Skin of body (tissue), 2 donors: ENCODE data around the gene MPP3. TPM values are rescaled to one million over a fixed set of nuclear protein-coding genes. Genes with fewer than 3 reads are reported as not detected.
"Not testable (repeated sequence)": the region's sequence is repeated elsewhere in the genome, so short reads cannot be mapped to it uniquely, and the experiment has no call there.

ENCODE experiments used
- DNase-seq: peaks from one replicate; lab custom pipeline; 2025; lab: John Stamatoyannopoulos, UW
- total RNA-seq: library from RNA; depleted of rRNA; stranded (reverse); fragments of >200 nt; gene quantifications from one replicate; pipeline ENCODE4 v1.2.3, GENCODE V29; 2014

The MPP3 gene
- 7.7 TPM for total RNA-seq

- DNase-seq: peak; percentile 36
Measured at GRCh38 chr17:43832976-43833829, at the start of gene MPP3. TSS of gene MPP3 (minus strand) at chr17:43833146. CDS start at chr17:43831906, 1,240 bp downstream.

DNA sequence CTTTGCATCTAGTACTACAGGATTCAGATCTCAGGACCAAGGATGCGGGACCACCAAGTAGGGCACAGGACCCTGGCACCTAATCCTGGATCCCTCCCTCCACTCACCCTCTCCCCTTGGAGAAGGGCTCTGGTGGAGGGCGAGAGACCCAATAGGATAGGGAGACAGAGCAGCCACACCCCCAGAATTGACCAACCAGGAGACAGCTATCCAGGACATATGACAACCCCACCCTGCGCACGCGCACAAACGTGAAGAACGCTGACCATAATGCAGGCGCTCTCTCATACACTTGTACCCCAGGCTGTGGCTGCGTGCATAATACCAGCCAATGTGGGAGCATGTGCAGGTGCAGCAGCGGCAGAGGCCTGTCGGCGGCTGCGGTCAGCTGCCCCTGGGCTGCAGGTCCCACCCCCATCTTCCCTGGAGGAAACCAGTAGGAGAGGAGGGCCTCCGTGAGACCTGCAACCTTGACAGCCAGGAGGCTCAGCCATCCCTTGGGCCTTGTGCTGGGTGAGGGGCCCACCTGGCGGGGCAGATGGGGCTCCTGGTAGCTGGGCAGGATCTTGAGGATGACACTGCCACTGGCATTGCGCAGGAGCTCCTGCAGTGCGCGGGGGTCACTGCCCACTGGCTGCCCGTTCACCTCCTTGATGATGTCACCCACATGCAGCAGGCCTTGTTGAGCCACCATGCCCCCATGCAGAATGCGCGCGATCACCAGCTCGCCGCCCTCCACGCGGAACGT is 49.0 kb upstream of the MPP3 start:
- DNase-seq: no peak

- no peak for DNase-seq
Measured at GRCh38 chr17:43881181-43881580, 48.2 kb upstream of the MPP3 start.

DNA sequence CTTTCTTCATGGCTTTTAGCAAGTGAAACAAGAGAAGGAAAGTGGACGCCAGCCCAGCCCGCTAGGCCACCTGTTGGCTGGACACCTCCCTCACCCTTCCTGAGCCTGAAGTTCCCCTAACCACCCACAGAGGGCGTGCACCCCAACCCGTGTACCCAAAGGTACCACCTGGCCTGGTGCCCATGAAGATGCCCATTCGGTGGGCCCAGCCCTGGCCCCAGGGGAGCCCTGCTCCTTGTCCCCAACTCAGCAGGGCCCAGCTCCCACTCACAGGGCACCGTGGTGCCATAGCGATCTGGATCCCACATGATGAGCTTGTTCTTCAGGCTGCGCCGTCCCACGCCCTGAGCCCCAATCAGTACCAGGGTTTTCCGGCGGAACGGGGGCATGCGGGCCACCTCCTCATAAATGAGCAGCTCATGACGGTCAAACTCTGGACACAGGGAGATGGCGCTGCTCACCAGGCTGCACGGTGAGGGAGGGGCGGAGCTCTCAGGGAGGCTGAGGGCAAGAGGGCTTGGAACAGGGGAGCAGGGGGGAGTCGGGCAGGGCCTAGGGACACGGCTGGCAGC is 47.6 kb upstream of the MPP3 start:
- no peak for DNase-seq

DNA sequence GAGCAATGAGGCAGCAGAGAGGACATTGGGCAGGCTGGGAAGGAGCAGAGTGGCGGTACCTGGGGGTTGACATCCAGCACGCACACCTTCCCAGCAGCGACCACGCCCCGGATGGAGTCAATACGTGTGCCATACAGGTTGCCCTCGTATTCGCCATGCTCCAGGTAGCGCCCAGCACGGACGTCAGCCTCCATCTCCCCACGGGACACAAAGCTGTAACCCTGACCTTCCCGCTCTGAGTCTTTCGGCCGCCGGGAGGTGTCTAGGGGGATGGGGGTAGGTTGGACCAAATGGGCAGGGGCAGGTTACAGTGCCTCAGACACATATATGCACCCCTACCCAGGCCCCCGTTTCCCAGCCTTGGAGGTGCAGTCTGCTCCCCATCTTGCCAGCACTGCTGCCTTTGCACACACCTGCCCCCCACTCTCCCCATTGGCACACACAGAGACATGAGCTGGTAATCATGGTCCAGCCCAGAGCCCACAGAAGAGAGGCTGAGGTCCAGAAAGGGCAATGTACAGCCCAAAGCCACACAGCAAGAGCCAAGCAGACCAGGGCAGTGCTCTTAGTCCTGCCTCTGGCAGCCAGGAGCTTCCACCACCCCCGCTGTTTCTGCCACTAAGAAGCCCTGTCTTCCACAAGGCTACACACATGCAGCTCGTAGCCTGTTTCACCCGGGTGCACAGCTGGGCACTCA is 46.9 kb upstream of the MPP3 start:
- no peak for DNase-seq

GRCh38 chr17:43878260-43879175 is 45.6 kb upstream of the MPP3 start:
- DNase-seq: peak; percentile 61

- no peak for DNase-seq
Measured at GRCh38 chr17:43877451-43878155, 44.7 kb upstream of the MPP3 start.

DNA sequence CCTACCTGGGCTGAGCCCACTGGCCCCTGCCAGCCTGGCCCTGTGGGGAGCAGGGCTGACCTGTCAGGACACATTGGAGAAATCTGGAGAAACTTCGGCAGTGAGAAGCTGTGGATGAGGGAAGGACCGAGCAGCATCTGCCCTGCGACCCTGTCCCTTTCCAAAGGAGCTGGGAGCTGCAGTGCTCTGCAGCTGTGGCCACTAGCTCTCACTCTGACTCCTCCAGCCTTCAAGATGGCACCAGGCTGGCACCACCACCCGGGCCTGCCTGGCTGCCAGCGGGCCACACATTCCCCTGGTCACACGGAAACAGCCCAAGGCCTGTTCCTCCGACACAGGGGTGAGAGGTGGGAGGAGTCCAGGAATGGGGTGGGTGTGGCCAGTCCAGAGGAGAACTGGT is 44.1 kb upstream of the MPP3 start:
- DNase-seq: no peak

GRCh38 chr17:43875476-43876147 is 42.7 kb upstream of the MPP3 start:
- DNase-seq: no peak

DNA sequence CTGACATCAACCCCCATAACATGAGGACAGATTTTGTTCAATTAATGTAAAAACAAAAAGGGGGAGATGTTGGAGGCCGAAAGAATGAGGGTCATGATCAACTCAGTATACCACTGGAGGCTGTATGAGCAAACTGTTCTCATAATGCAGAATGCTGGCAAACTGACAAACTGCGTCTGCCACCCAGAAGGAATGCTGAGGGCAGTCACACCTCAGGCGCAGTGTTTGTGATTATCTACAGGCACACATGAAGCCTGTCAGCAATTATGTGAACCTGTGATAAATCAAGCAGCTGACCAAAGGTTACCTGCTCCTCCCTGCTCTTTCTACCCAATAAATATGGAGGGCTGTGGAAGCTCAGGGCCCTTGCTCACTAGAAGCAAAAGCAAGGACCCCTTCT is 41.3 kb upstream of the MPP3 start:
- no peak for DNase-seq

- DNase-seq: no peak
Measured at GRCh38 chr17:43873815-43874214, 40.9 kb upstream of the MPP3 start.

GRCh38 chr17:43873091-43873490 is 40.1 kb upstream of the MPP3 start:
- DNase-seq: no peak

DNA sequence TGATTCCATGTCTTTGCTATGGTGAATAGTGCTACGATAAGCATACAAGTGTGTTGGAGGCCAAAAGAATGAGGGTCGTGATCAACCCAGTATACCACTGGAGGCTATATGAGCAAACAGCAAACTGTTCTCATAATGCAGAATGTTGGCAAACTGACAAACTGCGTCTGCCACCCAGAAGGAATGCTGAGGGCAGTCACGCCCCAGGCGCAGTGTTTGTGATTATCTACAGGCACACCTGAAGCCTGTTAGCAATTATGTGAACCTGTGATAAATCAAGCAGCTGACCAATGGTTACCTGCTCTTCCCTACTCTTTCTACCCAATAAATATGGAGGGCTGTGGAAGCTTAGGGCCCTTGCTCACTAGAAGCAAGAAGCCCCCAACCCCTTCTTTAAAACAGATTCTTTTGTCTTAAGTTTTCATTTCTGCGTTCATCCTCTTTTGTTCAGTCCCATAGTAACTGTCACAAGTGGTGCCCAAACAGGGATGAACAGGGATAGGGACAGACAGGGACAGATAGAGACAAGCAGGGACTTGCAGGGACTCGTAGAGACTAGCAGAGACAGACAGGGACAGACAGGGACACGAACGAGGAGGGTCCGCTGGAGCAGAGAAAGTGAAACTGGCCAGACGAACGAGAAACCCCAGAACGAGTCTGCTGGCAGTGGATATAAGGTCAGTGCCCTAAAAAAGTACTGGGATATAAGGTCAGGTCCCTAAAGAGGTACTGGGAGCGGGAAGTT is 39.2 kb upstream of the MPP3 start:
- no peak for DNase-seq

- DNase-seq: not testable (repeated sequence)
Measured at GRCh38 chr17:43869031-43869430, 36.1 kb upstream of the MPP3 start.

- DNase-seq: no peak
Measured at GRCh38 chr17:43868226-43868994, 35.5 kb upstream of the MPP3 start.

DNA sequence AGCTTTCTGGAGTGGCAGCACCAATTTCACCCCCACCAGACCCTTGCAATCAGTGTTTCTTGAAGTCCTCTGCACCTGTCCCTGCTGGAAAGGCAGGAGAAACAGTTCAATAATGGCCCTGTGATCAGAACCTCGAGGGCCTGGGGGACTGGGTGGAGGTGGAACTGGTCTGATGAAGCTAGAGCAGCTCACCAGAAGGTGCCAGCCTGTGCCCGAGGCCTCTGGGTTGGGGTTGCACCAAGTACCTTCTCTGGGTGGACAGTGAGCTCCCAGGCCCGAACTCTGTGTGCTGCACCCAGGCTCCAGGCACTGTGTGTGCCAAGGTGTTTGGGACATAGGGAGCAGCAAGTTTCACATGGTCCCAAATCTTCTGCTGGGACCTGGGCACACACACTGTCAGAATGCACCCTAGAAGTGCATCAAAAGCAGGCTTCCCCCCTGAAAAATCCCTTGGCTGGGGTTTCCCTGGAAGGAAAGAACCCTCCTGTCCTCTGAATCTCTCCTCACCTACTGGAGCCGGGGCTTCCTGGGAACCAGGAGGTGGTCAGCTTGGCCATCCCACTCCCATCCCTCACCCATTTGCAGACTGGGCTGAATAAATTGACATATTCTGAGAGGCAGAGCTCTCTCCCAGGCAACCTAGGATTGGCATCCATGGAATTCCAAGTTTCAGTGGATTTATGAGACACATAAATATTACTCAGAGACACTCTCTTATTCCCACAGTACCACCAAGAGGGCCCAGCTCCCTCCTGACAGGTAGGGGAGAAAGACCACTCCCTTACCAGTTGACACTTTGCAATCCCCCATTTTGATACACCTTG is 31.4 kb upstream of the MPP3 start:
- no peak for DNase-seq

GRCh38 chr17:43861960-43862359 is 29.0 kb upstream of the MPP3 start:
- no peak for DNase-seq
